ENCODE measurements around the gene CLCN7. TPM values are rescaled to one million over a fixed set of nuclear protein-coding genes. Genes with fewer than 3 reads are reported as not detected.
A peak's percentile ranks its signal among the peaks of the same experiment; 100 is the strongest.

CLCN7 gene
- total and polyA plus RNA-seq, 2 of the 13 experiments (the other 11 are each of a cell fraction or from before 2014, with no cell fraction given) = 24.6 to 25.1 TPM

DNA sequence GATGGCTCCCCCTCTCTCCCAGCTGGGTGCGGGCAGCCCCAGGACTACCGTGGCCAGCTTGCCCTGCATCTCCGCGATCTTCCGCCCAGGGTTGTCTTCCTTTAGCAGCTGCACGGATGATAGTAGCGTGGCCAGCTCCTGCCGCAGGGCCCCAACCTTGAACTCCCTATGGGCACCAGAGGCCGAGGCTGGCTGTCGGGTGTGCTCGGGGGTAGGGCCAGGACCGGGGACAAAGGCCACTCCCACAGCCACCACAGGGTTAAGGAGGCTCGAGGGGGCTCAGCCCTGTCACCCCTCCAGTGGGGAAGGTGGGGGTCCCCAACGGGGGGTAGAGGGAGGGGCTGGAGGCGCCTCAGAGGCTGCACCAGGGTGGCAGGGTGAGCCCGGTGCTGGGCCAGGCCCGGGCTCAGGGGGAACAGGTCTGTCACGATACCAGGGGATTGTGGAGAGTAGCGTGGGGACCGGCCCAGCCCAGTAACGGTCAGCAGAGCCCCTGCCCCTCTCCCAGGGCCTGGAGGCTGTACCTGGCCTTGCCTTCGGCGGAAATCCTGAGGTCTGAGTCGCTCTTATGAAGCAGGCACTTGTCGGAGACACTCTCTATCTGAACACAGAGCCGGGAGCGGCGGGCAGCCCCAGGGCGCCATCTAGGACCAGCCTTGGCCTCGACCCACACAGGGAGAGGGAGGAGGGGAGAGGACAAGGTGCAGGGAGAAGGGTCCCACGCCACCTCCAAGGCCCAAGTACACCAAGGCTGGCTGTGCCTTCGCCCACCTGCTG, 38.7 kb downstream of the CLCN7 start (continued):
- TF ChIP-seq, protein P1, sequence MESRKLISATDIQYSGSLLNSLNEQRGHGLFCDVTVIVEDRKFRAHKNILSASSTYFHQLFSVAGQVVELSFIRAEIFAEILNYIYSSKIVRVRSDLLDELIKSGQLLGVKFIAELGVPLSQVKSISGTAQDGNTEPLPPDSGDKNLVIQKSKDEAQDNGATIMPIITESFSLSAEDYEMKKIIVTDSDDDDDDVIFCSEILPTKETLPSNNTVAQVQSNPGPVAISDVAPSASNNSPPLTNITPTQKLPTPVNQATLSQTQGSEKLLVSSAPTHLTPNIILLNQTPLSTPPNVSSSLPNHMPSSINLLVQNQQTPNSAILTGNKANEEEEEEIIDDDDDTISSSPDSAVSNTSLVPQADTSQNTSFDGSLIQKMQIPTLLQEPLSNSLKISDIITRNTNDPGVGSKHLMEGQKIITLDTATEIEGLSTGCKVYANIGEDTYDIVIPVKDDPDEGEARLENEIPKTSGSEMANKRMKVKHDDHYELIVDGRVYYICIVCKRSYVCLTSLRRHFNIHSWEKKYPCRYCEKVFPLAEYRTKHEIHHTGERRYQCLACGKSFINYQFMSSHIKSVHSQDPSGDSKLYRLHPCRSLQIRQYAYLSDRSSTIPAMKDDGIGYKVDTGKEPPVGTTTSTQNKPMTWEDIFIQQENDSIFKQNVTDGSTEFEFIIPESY (CRISPR knock-in tag; IDR thresholded peaks at IDR 0.05) = peak; percentile 38
- no peak for TF ChIP-seq SP140L (CRISPR knock-in tag; IDR thresholded peaks at IDR 0.05; ENCODE audit: borderline replicate concordance)
- no peak for TF ChIP-seq ZNF331 (CRISPR knock-in tag; IDR thresholded peaks at IDR 0.05)
- TF ChIP-seq TARDBP (CRISPR knock-in tag; IDR thresholded peaks at IDR 0.05) = no peak
- no peak for TF ChIP-seq ZNF101 (CRISPR knock-in tag; IDR thresholded peaks at IDR 0.05; ENCODE audit: borderline replicate concordance, low read depth)
- TF ChIP-seq ZFP82 (CRISPR knock-in tag; IDR thresholded peaks at IDR 0.05; ENCODE audit: borderline replicate concordance) = no peak; the same call in 1 of the 2 replicates
- TF ChIP-seq, protein P2, sequence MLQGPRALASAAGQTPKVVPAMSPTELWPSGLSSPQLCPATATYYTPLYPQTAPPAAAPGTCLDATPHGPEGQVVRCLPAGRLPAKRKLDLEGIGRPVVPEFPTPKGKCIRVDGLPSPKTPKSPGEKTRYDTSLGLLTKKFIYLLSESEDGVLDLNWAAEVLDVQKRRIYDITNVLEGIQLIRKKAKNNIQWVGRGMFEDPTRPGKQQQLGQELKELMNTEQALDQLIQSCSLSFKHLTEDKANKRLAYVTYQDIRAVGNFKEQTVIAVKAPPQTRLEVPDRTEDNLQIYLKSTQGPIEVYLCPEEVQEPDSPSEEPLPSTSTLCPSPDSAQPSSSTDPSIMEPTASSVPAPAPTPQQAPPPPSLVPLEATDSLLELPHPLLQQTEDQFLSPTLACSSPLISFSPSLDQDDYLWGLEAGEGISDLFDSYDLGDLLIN (CRISPR knock-in tag; IDR thresholded peaks at IDR 0.05; ENCODE audit: borderline replicate concordance) = no peak
- no peak for TF ChIP-seq GFI1 (CRISPR knock-in tag; IDR thresholded peaks at IDR 0.05; ENCODE audit: borderline replicate concordance)
- TF ChIP-seq, protein P3, sequence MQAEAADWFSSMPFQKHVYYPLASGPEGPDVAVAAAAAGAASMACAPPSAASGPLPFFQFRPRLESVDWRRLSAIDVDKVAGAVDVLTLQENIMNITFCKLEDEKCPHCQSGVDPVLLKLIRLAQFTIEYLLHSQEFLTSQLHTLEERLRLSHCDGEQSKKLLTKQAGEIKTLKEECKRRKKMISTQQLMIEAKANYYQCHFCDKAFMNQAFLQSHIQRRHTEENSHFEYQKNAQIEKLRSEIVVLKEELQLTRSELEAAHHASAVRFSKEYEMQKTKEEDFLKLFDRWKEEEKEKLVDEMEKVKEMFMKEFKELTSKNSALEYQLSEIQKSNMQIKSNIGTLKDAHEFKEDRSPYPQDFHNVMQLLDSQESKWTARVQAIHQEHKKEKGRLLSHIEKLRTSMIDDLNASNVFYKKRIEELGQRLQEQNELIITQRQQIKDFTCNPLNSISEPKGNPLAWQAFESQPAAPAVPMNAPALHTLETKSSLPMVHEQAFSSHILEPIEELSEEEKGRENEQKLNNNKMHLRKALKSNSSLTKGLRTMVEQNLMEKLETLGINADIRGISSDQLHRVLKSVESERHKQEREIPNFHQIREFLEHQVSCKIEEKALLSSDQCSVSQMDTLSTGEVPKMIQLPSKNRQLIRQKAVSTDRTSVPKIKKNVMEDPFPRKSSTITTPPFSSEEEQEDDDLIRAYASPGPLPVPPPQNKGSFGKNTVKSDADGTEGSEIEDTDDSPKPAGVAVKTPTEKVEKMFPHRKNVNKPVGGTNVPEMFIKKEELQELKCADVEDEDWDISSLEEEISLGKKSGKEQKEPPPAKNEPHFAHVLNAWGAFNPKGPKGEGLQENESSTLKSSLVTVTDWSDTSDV (CRISPR knock-in tag; IDR thresholded peaks at IDR 0.05) = peak; percentile 68
- TF ChIP-seq, protein P4, sequence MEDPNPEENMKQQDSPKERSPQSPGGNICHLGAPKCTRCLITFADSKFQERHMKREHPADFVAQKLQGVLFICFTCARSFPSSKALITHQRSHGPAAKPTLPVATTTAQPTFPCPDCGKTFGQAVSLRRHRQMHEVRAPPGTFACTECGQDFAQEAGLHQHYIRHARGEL (CRISPR knock-in tag; IDR thresholded peaks at IDR 0.05) = no peak
- peak; percentile 73 for TF ChIP-seq ZNF263 (CRISPR knock-in tag; IDR thresholded peaks at IDR 0.05)
- TF ChIP-seq, protein P5, sequence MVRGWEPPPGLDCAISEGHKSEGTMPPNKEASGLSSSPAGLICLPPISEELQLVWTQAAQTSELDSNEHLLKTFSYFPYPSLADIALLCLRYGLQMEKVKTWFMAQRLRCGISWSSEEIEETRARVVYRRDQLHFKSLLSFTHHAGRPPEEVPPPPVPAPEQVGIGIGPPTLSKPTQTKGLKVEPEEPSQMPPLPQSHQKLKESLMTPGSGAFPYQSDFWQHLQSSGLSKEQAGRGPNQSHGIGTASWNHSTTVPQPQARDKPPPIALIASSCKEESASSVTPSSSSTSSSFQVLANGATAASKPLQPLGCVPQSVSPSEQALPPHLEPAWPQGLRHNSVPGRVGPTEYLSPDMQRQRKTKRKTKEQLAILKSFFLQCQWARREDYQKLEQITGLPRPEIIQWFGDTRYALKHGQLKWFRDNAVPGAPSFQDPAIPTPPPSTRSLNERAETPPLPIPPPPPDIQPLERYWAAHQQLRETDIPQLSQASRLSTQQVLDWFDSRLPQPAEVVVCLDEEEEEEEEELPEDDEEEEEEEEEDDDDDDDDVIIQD (CRISPR knock-in tag; IDR thresholded peaks at IDR 0.05; ENCODE audit: low read depth) = no peak
- TF ChIP-seq HNRNPL (IDR thresholded peaks at IDR 0.05; ENCODE audit: low read depth, low read length) = peak; percentile 61; the same call in 1 of the 2 replicates
- peak; percentile 39 for TF ChIP-seq TBX2 (CRISPR knock-in tag; IDR thresholded peaks at IDR 0.05; ENCODE audit: borderline replicate concordance)
- TF ChIP-seq, protein P6, sequence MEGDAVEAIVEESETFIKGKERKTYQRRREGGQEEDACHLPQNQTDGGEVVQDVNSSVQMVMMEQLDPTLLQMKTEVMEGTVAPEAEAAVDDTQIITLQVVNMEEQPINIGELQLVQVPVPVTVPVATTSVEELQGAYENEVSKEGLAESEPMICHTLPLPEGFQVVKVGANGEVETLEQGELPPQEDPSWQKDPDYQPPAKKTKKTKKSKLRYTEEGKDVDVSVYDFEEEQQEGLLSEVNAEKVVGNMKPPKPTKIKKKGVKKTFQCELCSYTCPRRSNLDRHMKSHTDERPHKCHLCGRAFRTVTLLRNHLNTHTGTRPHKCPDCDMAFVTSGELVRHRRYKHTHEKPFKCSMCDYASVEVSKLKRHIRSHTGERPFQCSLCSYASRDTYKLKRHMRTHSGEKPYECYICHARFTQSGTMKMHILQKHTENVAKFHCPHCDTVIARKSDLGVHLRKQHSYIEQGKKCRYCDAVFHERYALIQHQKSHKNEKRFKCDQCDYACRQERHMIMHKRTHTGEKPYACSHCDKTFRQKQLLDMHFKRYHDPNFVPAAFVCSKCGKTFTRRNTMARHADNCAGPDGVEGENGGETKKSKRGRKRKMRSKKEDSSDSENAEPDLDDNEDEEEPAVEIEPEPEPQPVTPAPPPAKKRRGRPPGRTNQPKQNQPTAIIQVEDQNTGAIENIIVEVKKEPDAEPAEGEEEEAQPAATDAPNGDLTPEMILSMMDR (CRISPR knock-in tag; IDR thresholded peaks at IDR 0.05) = peak; percentile 88
- TF ChIP-seq RARA (CRISPR knock-in tag; IDR thresholded peaks at IDR 0.05) = peak; percentile 71
- TF ChIP-seq KAT7 (CRISPR knock-in tag; IDR thresholded peaks at IDR 0.05; ENCODE audit: borderline replicate concordance) = no peak
- peak; percentile 67 for TF ChIP-seq ZNF501 (CRISPR knock-in tag; IDR thresholded peaks at IDR 0.05)
- 0 out of 2 replicates have a peak, but pooled peaks have one; percentile 23 for TF ChIP-seq HDAC2 (CRISPR knock-in tag; IDR thresholded peaks at IDR 0.05)
- no peak for TF ChIP-seq SIN3B (IDR thresholded peaks at IDR 0.05; ENCODE audit: low read length)
